Activated naive CD8-positive, alpha-beta T cell (primary cell): ENCODE measurements around the gene CHCHD5.
"Not testable (repeated sequence)": the region's sequence is repeated elsewhere in the genome, so short reads cannot be mapped to it uniquely, and the experiment has no call there.

Experiments used
- H3K27ac Mint-ChIP-seq: one replicate; pipeline ENCODE4 v1.8.0; 2021; ENCODE audit warnings: mixed read lengths
- H3K27me3 Mint-ChIP-seq: one replicate; pipeline ENCODE4 v1.8.0; 2021; ENCODE audit warnings: mixed read lengths
- H3K36me3 Mint-ChIP-seq: one replicate; pipeline ENCODE4 v1.8.0; 2021; ENCODE audit warnings: mixed read lengths
- H3K4me1 Mint-ChIP-seq: one replicate; pipeline ENCODE4 v1.8.0; 2021; ENCODE audit warnings: low read depth, mixed read lengths
- H3K4me3 Mint-ChIP-seq: one replicate; pipeline ENCODE4 v1.8.0; 2021; ENCODE audit warnings: mild to moderate bottlenecking, mixed read lengths
- H3K9me3 Mint-ChIP-seq: one replicate; pipeline ENCODE4 v1.8.0; 2021; ENCODE audit warnings: low read depth, mixed read lengths

The CHCHD5 gene, protein sequence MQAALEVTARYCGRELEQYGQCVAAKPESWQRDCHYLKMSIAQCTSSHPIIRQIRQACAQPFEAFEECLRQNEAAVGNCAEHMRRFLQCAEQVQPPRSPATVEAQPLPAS

DNA sequence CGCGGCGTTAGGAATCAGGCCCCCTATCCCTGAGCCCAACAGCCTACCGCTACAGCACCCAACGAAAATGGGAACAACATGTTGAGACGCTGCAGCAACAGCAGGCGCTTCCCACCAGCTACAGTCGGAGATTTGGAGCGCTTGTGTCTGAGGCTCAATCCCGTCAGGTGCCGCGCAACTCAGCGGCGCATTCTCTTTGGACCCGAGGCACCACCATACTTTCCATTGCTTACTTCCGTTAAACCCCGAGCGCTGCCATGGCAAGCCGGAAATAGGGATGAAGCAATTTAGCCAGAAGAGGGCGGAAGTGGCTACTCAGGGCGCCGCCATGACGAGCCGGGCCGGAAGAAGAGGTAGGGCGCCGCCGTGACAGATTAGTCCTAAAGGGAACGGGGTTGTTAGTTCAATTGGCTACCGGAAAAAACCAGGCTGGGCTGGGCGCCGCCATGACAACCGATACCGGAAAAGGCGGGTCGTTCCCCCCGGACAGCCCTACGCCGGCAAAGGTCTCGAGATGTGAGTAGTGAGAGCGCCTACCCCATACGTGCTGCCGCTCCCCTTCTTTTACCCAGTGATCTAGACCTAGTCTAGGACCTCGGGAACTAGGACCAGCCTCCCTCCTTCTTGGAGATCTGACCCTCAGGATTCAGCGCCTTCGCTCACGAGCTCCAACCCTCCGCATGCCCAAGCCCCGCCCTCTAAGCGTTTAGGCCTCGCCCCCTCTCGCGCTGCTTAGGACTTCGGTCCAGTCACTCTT is at the start of gene CHCHD5:
TSS of gene CHCHD5 (plus strand) at position 476 of the 757 bp plus-strand sequence. CDS start at position 515, 39 bp downstream.
- Mint-ChIP-seq H3K4me3 (peak within 1 kb of the TSS; percentile 94), H3K9me3 (no peaks in the 10 kb centered on the region), H3K27me3 (no peaks in the 10 kb centered on the region), H3K4me1 (peaks cover 31% of the 10 kb centered on the region), H3K27ac (peak within 1 kb of the TSS; percentile 92), H3K36me3 (peaks cover 12% of the 10 kb centered on the region)

DNA sequence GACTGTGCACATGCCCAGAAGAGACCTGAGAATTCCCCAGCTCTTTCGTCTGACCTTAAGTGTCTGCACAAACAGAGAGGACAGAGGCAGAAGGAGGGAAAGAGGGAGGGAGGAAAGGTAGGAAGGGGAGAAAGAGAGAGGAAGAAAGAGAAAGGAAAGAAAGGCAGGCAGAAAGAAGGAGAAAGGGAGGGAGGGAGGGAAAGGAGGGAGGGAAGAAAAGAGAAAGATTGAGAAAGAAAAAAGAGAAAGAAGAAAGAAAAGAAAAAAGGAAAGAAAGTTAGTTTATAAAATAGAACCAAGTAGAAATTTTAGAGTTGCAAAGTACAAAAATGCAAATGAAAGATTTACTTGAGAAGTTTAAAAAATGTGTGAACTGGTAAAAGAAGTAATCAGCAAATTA is 49.6 kb upstream of the CHCHD5 start:
- H3K4me3 Mint-ChIP-seq, result no peak overlapping the region
- no peaks in the 10 kb centered on the region for H3K9me3 Mint-ChIP-seq
- no peaks in the 10 kb centered on the region for H3K27me3 Mint-ChIP-seq
- no peaks in the 10 kb centered on the region for H3K4me1 Mint-ChIP-seq
- peaks cover 14% of the 10 kb centered on the region for H3K36me3 Mint-ChIP-seq
- H3K27ac Mint-ChIP-seq, result no peak overlapping the region

DNA sequence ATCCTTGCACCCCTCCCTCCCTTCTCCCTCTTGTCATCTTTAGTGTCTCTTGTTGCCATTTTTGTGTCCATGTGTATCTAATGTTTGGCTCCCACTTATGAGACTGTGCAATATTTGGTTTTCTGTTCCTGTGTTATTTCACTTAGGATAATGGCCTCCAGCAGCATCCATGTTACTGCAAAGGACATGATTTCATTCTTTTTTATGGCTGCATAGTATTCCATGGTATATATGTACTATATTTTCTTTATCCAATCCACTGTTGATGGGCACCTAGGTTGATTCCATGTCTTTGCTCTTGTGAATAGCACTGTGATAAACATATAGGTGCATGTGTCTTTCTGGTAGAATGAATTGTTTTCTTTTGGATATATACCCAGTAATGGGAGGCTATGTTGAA is 47.7 kb upstream of the CHCHD5 start:
- not testable (repeated sequence) for H3K36me3 Mint-ChIP-seq, H3K27ac Mint-ChIP-seq, H3K27me3 Mint-ChIP-seq, H3K4me3 Mint-ChIP-seq, H3K9me3 Mint-ChIP-seq
- H3K4me1 Mint-ChIP-seq, result peaks cover 11% of the 10 kb centered on the region

DNA sequence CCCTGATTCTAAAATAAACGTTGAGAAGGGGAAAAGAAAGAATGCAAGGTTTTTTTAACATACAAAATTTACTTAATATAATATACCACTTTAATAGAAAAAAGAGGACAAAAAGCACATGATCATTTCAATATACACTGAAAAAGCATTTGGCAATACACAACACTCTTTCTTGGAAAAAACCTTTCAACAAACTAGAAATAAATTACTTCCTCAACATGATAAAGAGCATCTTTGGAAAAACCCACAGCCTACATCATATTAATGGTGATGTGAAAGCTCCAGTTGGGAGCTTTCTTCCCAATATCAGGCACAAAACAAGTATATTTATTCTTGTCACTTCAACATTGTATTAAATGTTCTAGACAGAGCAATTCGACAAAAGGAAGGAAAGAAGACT is 45.1 kb upstream of the CHCHD5 start:
- H3K9me3 Mint-ChIP-seq, result no peaks in the 10 kb centered on the region
- no peaks in the 10 kb centered on the region for H3K36me3 Mint-ChIP-seq
- no peaks in the 10 kb centered on the region for H3K27me3 Mint-ChIP-seq
- no peak overlapping the region for H3K4me3 Mint-ChIP-seq
- H3K27ac Mint-ChIP-seq, result no peak overlapping the region
- H3K4me1 Mint-ChIP-seq, result peaks cover 11% of the 10 kb centered on the region

DNA sequence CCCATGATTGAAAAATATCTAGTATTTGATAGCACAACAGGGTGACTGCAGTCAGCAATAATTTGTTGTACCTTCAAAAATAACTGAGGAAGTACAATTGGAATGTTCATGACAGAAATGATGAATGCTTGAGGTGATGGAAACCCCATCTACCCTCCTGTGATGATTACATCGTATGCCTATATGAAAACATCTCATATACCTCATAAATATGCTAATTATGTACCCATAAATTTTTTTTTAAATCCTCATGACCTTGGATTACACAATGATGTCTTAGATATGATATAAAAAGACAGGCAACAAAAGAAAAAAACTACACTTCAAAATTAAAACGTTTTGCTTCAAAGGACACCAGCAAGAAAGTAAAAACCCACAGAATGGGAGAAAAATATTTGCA is 43.5 kb upstream of the CHCHD5 start:
- H3K27ac Mint-ChIP-seq, result no peak overlapping the region
- H3K9me3 Mint-ChIP-seq, result no peaks in the 10 kb centered on the region
- H3K4me1 Mint-ChIP-seq, result peaks cover 21% of the 10 kb centered on the region
- H3K36me3 Mint-ChIP-seq, result no peaks in the 10 kb centered on the region
- no peak overlapping the region for H3K4me3 Mint-ChIP-seq
- no peaks in the 10 kb centered on the region for H3K27me3 Mint-ChIP-seq

DNA sequence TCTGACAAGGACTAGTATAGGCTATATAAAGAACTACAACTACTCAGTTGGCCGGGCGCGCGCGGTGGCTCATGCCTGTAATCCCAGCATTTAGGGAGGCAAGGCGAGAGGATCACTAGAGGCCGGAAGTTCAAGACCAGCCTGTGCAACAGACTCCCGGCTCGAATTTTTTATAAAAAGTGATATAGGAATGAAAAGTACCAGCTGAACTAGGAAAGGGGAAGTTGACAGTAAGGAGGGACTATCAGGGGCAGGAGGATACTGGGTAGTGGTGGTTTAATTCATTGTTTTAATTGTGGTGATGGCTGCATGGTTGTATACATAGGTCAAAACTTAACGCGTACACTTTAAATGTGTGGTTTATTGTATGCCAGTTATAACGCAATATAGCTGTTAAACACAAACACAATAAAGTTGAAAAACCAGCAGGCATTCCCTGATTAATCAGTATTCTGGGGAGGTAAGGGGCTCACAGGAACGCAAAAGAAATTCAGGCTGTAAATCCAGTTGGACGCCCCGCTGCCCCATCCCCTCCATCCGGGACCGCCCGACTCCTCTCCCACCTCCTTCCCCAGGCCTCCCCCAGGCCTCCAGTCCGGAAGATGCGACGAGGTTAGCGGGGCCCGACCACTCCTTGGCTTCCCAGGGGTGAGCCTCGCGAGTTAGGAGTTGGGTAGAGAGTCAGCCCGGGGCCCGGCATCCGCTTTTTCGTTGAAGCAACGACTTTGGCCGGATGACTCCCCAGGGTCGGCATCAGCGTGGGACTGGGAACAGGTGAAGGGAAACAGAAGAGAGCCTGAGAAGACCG is 42.9 kb upstream of the CHCHD5 start:
- H3K27me3 Mint-ChIP-seq, result no peaks in the 10 kb centered on the region
- no peak overlapping the region for H3K4me3 Mint-ChIP-seq
- peaks cover 25% of the 10 kb centered on the region for H3K4me1 Mint-ChIP-seq
- H3K9me3 Mint-ChIP-seq, result no peaks in the 10 kb centered on the region
- H3K36me3 Mint-ChIP-seq, result no peaks in the 10 kb centered on the region
- no peak overlapping the region for H3K27ac Mint-ChIP-seq

DNA sequence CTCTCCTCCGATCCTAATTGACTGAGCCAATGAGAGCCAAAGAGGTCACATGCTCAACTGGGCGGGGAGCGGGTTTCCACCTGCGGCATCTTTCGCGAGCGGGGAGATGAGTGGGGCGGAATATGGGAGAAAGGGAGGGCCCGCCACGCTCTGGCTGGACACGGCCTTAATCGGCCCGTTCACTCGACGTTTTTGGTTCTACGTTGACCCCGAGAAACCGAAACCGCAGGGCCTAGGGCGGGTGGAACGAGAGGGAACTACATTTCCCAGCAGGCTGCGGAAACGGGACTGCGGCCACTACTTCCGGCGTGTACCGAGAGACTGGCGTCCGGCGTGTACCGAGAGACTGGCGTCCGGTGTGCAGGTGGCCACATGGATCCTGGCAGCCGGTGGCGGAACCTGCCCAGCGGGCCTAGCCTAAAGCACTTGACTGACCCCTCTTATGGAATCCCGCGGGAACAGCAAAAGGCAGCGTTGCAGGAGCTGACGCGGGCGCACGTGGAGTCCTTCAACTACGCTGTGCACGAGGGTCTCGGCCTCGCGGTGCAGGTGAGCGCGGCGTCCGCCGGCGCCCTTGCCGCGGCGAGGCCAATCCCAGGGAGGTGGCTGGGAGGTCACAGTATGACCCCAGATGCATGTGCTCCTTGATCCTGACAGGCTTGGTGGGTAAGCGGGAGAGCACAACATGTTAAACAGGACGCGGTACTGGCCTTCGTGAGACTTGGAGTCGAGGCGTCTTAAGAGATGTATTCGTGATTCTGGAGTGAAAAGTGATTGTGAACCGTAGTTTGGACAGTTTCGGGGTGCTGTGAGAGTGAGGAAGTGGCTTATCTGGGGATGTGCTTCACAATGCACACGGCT is 42.1 kb upstream of the CHCHD5 start, which contains the start of gene POLR1B:
TSS of gene POLR1B (plus strand) at position 343 of the 861 bp plus-strand sequence. CDS start at position 373, 30 bp downstream.
- Mint-ChIP-seq H3K27me3 (no peaks in the 10 kb centered on the region), H3K4me3 (no peak within 1 kb of the TSS), H3K36me3 (peaks cover 2% of the 10 kb centered on the region), H3K4me1 (peaks cover 27% of the 10 kb centered on the region), H3K9me3 (no peaks in the 10 kb centered on the region), H3K27ac (no peak within 1 kb of the TSS)

DNA sequence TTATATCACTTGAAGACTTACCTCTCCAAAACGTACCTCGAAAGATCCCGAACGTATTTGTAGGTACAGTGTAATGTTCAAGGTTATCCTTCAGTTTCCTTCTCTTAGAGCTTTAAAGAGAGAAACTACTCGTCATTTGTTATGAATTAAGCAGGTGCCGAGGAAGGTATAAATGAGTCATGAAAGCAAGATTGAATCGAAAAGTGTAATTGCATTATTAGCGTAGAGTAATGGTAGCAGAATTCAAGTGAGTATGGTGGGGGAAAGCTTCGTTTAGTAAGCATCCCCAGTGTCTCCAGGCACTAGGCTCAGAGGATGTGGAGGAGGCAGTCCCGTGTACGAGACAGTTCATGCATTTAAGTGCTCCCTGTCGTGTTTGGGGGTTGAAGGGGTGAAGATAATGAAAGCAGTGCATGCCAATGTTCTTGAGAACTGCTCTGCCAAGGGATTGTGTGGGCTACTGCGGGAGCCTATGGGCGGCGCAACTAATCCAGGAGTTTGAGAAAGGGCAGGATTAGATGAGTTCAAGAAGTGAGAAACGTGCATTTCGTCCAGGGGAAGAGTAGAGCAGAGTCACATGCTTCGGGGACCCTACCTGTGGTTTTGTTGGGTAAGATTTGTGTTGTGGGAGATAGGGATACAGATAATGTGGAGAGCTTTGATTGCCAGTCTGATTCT is 41.3 kb upstream of the CHCHD5 start:
- Mint-ChIP-seq H3K4me3 (no peak overlapping the region), H3K27ac (no peak overlapping the region), H3K27me3 (no peaks in the 10 kb centered on the region), H3K9me3 (no peaks in the 10 kb centered on the region), H3K4me1 (peaks cover 28% of the 10 kb centered on the region), H3K36me3 (peaks cover 3% of the 10 kb centered on the region)

DNA sequence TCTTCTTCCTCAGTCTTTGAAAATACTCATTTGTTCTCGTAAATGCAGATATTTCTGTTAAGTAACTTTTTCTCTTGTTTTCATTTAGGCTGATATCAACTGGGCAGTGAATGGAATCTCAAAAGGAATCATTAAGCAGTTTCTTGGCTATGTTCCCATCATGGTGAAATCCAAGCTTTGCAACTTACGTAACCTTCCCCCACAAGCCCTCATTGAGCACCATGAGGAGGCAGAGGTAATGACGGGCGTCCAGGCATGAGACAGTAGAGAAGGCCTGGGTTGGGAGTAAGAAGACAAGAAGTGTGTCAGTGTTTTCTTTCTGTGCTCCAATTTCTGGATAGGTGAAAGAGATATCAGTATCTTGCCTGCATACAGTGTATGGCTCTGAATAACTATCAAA is 37.1 kb upstream of the CHCHD5 start:
- Mint-ChIP-seq H3K36me3 (peaks cover 17% of the 10 kb centered on the region), H3K27ac (no peak overlapping the region), H3K4me1 (peaks cover 21% of the 10 kb centered on the region), H3K9me3 (no peaks in the 10 kb centered on the region), H3K4me3 (no peak overlapping the region), H3K27me3 (no peaks in the 10 kb centered on the region)

DNA sequence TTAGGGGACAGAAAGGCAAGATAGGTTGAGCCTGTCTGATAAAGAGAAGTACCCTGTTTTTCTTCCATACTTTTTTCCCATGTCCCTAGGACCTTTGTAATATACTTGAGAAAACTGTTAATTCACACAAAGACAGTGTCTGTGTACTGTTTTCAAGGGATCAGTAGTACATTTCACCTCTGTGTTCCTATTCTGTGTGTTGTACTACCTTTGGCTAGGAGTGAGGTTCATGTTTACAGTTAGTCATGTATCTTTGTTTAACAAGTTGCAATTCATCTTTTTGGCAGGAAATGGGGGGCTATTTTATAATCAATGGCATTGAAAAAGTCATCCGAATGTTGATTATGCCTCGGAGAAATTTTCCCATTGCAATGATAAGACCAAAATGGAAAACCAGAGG is 35.4 kb upstream of the CHCHD5 start:
- peaks cover 23% of the 10 kb centered on the region for H3K36me3 Mint-ChIP-seq

DNA sequence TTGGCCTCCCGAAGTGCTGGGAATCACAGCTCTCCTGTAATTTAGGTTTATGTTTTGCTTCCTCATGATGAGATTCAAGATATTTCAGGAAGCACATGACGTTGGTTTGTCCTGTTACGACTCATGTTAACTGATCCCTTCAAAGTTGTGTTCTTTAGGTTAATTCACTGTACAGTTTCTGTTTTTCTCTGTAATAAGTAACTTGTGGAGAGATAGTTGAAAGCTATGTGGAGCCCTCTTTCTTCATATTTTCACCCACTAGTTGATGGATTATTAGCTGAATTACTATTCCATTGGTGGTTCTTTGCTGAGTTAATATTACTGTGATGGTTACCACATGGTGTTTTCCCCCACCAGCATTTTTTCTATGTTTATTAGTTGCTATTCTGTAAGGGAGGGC is 18.3 kb upstream of the CHCHD5 start:
- no peak overlapping the region for H3K27ac Mint-ChIP-seq
- no peak overlapping the region for H3K4me3 Mint-ChIP-seq
- H3K9me3 Mint-ChIP-seq, result no peaks in the 10 kb centered on the region
- H3K4me1 Mint-ChIP-seq, result no peaks in the 10 kb centered on the region
- no peaks in the 10 kb centered on the region for H3K27me3 Mint-ChIP-seq
- H3K36me3 Mint-ChIP-seq, result peaks cover 32% of the 10 kb centered on the region

More for the DNA sequence above, 35.4 kb upstream of the CHCHD5 start:
- Mint-ChIP-seq H3K27me3 (no peaks in the 10 kb centered on the region), H3K9me3 (no peaks in the 10 kb centered on the region), H3K4me3 (no peak overlapping the region), H3K27ac (no peak overlapping the region), H3K4me1 (peaks cover 21% of the 10 kb centered on the region)

DNA sequence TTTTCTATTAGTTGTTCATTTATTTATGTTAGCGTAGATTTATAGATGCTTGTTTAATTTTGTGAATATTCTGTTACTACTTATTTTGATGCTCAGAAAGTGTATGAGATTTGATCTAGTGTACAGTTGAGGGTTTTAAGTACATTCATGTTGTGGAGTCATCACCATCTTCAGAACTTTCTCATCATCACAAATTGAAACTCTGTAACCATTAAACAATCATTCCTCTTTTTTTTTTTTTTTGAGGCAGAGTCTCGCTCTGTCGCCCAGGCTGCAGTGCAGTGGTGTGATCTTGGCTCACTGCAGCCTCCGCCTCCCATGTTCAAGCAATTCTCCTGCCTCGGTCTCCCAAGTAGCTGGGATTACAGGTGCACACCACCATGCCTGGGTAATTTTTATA is 17.9 kb upstream of the CHCHD5 start:
- H3K9me3 Mint-ChIP-seq, H3K27ac Mint-ChIP-seq, H3K4me3 Mint-ChIP-seq, H3K27me3 Mint-ChIP-seq, H3K4me1 Mint-ChIP-seq: not testable (repeated sequence)
- H3K36me3 Mint-ChIP-seq, result peaks cover 33% of the 10 kb centered on the region

DNA sequence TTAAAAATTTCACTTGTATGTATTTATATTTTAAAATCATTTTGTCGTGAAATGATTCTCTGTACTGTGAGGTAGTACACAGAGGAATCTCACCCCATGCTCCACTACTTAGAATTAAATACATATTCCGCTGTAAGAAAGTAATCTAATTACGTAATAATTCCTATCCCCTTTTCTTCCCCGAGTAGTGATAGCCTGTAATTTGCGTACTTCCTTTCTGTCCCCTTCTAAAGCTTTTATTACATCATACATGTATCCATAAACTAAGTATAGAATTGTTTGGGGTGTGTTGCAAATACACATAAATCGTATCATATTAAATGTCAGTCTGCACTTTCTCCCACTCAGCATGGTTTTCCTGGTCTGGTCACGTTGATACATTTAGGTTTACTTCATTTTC is 12.4 kb upstream of the CHCHD5 start:
- Mint-ChIP-seq H3K4me3 (no peak overlapping the region), H3K27ac (no peak overlapping the region), H3K36me3 (peaks cover 45% of the 10 kb centered on the region), H3K9me3 (no peaks in the 10 kb centered on the region), H3K4me1 (no peaks in the 10 kb centered on the region), H3K27me3 (no peaks in the 10 kb centered on the region)

DNA sequence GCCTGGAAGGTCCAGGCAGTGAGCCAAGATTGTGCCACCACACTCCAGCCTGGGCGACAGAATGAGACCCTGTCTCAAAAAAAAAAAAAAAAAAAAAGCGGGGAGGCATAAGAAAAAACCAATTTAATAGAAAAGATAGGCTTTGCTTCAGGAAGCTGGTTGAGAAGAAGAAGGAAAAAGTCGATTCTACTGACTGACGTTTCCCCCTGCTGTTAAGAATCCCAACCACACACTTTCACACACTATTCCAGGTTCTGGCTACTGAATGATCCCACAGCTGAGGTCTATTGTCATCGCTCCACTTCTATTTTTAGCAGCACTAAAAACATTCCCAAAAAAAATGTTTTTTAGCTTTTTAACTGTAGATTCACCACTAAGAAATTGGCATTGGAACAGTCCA is 6.7 kb upstream of the CHCHD5 start:
- Mint-ChIP-seq H3K27me3 (no peaks in the 10 kb centered on the region), H3K4me3 (no peak overlapping the region), H3K36me3 (peaks cover 10% of the 10 kb centered on the region), H3K27ac (no peak overlapping the region), H3K9me3 (no peaks in the 10 kb centered on the region), H3K4me1 (peaks cover 2% of the 10 kb centered on the region)
